Activated CD4-positive, alpha-beta T cell treated with anti-CD3 and anti-CD28 coated beads, Interleukin-2, amount 50 U/mL, for 1 hour (primary cell): ENCODE results near the gene NCBP1.
"Not testable (repeated sequence)": the region's sequence is repeated elsewhere in the genome, so short reads cannot be mapped to it uniquely, and the experiment has no call there.

Experiments used
- DNase-seq: peaks from one replicate; pipeline ENCODE4 v3.0.0-alpha.2; 2020

NCBP1 gene

DNA sequence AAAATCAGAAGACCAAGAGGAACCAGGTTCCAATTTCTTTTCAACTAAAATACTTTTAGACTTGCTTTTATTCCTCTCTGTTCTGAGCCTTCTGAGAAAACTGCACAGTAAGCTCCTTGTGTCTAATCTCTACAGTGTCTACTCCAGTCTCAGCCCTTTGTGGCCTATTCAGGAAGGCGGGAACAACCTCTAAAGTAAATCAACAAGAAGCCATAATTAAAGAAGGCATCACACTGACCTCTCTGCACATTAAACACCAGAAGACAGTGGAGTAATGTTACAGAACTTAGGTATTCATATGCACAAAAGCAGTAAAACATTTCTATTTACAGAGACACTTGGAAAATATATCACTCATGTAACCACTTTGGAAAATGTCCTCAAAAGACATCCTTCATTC, 48.6 kb downstream of the NCBP1 start:
- no peak for DNase-seq

DNA sequence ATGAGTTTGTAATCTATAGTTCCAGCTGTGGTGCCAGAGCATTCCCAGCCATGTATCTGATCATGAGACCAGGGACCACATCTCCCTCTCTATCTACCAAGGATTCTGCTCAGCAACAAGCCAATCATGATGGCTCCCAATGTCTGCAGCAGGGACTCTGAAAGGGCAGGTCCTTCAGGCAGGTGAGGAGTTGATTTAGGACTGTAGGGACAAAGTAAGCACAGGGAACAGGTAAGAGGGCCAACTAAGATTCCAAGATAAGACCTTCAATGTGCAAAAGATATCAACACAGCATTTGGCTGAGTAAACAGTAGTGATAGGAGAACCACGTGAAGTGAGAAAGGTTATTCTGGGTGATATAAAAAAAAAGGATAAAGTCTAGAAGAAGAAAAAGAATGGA, 55.0 kb downstream of the NCBP1 start:
- no peak for DNase-seq

DNA sequence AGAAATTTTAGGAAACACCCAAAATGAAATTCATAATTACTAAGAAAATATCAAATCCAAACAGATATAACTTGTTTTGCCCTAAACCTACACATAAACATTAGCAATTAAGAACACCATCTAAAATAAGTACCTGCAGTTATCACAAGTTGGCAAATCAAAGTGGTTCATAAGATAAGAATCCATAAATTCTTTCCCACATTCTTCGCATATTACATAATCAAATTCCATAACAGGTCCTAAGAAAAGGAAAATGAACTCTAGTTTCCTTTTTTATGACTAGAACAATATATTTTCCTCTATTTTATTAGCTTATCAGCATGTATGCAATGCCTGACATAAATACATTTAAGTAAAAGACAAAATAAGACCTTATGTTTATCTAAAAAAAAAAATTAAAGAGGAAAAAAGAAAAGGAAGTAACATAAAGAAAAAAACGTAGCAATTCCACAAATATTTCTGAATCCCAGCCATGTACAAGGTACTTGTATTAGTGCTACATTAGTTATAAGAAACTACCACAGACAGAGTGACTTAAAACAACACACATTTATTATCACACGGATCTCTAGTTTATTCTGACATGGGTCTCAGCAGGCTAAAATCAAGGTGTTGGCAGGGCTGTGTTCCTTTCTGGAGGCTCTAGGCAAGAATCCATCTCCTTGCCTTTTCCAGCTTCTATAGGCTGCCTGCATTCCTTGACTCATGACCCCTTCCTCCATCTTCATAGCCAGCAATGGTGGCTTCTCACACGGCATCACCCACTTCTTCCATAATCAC, 56.0 kb downstream of the NCBP1 start:
- DNase-seq = no peak

DNA sequence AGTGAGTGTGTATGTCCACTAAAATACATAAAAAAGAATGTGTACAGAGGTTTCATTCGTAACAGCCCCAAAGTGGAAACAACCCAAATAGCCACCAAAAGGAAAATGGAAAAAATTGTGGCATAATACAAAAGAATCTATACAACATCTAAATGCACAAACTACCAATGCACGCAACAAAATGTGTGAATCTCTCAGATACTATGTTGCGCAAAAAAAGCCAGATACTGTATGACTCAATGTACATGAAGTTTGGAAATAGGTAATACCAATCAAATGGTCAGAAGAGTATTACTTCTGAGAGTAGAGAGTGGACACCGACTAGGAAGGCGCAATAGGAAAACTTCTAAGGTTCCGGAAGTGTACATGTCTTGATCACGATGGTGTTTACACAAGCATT, 61.1 kb downstream of the NCBP1 start:
- no peak for DNase-seq

DNA sequence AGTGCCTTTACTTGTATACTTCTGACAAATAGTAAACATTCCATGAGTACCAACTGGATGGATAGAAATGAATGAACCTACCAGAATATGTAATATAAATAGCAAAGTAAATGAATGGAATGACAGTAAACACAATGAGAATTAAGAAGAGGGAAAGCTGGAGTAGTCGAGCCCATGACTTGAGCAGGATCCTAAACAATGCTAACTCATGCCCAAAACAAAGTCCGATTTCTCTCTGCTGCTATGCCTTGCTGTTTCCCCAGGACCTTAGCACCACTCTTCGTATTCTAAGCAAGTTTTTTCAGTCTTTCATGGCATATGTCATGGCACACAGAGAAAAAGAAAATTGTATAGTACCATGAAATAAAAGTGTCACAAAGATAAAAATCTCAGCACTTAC, 61.8 kb downstream of the NCBP1 start:
- no peak for DNase-seq

DNA sequence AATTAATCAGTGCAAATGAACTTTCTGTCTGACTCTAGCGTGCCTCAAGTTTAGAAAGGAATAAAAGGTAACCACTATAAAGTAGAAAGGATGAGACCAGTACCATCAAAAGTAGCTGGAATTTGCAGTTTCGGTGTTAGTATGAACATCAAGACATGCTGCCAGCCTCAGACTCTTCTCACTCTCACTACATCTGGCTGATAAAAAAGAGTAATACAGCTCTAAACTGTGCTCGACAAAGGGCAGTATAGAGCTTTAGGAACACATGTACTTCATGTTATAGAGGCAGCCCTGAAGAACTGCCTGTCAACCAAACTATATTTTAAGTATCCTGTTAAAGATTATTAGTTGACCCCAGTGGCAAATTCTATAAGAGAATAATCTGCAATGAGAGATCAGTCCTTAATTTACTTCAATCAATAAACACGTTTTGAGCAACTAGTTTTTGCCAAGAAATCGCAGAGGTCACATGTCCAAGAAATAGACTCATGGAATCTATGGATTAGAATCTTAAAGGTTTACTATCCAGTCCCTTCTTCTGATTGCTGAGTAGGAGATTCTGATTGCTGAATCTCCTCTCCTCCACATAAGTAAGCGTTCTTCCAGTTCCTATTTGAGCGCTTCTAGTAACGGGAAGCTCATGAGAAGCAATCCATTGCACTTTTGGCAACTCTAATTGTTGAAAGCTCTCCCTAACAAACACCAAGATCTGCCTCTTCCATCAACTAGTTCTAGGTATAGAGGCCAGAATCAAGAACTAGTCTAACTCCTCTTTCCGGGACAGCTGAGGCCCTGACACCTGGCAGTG, 62.6 kb downstream of the NCBP1 start:
- DNase-seq = no peak

DNA sequence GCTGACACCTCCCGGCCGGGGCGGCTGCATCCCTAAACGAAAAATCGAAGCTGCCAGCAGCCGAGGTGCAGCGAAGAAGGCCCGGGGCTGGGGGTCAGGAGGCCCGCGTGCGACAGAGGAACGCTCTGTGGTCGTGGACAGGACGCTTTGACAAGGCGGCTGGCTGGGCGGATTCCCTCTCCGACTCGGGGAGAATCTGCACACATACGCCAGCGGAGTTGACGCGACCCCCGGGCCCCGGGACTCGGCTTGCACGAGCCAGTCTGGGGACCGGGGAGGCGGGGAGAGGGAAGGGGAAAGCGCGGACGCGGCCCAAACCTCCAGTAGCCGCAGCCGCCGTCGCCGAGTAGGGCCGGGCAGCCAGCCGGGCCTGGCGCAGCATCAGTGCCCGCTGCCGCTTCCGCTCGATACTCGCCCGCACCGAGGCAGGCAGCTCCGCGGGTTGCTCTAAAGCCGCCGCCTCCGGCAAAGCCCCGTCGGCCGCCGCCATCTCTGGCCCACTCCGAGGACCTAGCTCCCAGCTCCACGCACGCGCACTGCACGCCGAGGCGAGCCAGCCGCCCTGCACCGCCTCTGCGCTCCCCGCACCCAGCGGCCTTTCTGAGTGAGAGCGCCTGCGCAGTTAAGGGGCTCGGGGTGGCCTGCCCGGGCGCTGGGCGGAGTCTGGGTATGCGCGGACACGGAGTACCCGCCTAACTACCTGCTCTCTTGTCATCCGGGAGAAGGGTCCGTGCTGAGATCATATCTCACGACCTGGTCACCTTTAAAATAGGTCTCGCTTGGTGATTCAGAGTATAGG, 63.4 kb downstream of the NCBP1 start, which contains the start of gene XPA:
Gene XPA (minus strand): TSS at position 538 of the 799 bp plus-strand sequence. CDS start 48 bp downstream, at position 490.
- DNase-seq = peak; percentile 97

DNA sequence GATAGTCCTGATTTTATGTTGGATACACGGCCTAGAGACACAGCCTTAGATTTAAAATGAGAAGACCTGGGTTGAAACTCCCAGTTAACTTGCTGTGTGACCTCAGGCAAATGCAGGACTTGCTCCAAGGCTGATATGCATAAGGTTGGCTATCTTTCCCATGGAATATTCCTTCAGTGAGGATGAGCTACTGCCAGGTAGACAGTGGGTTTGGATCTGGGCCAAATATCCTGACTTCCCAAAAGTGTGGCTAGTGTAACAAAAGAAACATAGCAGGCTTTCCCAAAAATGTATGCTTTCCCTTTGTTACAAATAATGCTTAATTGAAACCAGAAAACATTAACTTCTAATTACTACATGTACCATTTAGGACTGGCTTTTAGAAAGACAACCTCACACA, 64.2 kb downstream of the NCBP1 start:
- no peak for DNase-seq

DNA sequence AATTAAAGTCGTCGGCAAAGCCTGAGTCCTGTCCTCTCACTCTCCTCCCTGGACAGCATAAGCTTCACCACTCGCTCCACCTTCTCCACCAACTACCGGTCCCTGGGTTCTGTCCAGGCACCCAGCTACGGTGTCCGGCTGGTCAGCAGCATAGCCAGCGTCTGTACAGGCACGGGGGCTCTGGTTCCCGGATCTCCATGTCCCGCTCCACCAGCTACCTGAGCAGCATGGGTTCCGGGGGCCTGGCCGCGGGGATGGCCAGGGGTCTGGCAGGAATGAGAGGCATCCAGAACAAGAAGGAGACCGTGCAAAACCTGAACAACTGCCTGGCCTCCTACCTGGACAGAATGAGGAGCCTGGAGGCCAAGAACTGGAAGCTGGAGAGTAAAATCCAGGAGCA, 65.2 kb downstream of the NCBP1 start:
- DNase-seq = no peak

DNA sequence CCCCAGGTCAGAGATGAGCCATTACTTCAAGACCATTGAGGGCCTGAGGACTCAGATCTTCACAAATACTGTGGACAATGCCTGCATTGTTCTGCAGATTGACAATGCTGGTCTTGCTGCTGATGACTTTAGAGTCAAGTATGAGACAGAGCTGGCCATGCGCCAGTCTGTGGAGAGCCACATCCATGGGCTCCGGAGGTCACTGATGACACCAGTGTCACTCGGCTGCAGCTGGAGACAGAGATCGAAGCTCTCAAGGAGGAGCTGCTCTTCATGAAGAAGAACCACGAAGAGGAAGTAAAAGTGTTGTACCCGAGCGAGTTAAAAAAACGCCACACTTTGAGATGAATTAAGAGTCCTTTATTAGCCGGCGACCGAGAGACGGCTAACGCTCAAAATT, 65.7 kb downstream of the NCBP1 start:
- not testable (repeated sequence) for DNase-seq

DNA sequence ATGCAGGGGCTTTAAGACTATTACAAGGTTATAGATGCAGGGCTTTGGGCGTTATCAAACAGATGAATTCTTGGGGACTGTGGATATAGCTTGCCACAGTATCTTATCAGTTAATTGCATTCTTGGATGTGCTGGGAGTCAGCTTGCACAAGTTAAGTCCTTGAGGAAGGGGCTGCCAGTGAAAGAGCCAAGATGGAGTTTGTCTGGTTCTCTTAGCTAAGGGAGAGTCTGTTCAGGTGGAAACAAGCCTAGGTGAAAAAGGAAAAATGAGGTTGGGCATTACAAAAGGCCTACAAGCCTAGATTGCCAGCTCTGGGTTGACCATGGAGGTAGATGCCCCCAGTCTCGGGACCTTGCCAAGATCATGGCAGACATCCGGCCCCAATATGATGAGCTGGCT, 66.2 kb downstream of the NCBP1 start:
- not testable (repeated sequence) for DNase-seq

DNA sequence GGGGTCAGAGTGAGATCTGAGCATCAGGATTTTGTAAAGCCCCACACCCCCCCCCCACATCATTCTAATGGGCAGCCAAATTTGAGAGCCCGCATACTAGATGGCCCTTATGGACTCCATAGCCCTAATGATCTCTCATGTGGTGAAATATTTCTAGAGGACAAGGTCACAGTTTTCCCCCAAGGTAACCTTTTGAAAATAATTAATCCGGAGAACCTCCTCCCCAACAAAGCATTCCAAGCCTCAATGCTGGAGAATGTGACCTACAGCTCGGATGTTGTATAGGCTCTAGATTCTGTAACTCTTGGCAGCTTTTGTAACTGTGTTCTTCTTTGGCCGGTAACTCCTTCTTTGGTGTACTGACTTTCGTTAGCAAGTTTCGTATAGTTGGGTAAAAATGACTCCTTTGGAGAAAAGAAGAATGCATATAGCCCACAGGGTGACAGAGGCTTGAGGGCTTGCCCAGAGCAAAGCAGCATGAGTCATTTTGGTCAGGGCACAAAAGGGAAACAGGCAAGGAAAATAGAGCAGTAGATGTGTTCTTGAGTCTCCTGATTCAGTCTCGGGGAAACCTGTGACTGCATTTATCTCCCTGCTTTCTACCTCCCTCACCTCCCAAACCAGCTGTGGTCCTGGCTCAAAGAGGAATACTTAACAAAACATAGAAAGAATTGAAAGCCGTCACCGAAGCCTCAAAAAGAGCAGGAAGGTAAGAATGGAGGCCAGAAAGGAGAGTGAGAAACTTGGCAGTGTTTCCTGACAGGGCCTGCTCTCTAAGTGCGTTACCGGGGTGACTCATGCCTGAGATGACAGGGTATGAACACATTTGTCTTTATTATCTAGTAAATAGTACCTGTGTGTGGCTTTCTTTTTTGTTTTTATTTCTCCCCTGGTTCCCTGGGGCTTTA, 70.1 kb downstream of the NCBP1 start:
- no peak for DNase-seq

DNA sequence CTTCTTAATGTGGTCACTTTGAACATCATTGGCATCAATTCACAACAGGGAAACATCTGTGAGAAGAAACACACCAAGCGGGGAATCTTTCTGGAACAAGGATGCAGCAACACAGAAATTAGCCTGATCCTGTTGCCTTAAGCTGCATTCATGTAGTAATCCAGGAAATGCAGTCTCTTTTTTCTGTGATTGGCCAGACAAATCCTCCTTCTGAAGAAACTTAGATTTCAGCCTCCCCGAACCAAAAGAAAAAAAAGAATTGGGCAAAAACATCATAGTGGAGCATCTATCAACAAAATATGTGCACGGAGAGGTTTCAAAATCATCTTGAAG, 70.7 kb downstream of the NCBP1 start:
- DNase-seq = no peak

DNA sequence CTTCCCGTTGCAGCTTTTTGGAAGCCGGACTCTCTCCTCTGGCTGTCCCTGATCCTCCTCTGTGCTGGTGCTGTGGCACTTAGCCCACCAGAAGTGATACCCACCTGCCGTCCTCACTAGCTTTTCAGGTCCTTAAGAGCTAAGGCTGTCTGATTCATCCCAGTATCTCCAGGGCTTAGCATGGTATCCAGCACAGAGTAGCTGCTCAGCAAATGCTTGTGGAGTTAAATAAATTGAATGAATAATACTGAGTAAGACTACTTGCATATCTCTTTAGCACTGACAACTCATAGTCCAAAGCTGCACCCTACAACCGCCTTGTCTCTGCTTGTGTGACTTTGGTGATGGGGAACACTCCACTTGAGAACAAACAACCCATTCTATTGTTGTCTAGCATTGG, 71.2 kb downstream of the NCBP1 start:
- no peak for DNase-seq

DNA sequence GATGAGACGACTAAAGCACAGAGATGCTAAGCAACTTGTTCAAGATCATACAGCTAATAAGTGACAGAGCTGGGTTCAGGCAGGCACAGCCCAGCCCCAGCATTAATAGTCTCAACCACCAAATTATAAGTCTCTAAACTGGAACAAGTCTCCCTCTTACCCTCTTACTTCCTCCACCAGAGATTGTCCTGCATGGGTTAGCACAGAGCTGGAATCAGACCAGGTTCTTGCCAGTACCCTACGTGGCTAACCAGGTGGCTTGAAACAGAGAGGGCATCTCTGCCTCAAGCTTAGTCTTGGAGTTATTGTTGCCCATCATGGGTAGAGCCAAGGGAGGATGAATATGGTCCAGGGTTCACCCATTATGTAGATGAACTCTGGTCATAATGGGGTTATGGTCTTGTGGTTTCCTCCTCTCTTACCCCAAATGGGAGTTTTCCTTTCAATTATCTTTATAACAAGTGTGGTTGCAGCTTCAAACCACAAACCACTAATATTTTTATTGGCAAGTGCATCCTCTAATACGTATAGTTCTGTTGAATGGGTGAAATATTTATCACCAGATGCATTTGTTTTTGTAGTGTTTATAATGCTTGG, 71.8 kb downstream of the NCBP1 start:
- DNase-seq = no peak

DNA sequence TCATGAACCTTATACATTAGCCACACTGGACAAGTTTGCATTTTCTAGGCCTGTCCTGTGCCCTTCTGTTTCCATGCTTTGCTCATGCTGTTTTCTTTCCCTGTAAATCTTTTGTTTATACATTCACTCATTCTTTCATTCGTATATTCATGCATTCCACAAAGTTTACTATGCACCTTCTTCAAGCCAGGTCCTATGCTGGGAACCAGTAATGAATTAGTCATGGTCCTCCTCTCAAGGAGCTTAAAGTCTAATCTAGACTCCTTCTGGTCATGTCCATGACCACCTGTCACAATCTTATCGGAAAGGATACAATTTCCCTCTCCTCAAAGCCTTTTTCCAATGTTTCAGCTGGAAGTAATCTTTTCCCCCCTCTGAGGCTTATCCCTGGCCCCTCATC, 72.6 kb downstream of the NCBP1 start:
- no peak for DNase-seq

DNA sequence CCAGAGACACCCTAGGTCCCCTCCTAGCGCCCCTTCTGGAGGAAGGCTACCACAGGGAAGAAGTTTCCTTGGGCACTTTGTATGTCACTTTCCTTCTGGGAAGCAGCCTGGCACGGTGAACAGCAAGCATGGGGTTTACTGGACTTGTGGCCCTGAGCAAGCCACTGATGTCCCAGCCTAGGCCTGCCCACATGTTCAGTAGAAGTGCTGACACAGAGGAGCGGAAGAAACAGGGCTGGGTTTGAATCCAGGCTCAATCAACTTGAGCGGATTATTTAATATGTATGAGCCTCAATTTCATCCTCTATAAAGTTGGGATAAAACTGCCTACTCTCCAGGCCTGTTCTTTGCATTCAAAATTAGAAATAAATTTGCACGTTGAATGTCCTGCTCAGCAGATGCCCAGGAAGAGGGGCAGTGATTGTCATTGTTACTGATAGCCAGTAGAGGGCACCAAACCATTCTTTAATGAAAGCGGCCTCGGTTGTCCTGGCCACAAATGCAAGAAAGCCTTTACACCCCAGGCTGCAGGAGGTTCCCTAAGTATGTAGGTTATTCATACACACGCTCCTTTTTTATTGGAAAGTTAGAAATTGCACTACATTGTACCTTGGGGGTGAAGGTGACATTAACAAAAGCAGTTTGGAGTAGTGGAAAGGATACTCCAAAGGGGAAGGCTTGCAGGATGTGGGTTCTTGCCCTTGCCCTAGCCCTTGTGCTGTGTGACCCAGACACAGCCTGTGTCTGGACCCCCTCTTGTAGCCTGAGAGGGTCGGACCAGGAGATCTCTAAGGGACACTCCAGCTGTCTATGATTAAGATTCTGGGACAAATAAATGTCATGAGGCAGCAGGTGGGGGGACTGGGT, 77.0 kb downstream of the NCBP1 start:
- DNase-seq = peak; percentile 30

DNA sequence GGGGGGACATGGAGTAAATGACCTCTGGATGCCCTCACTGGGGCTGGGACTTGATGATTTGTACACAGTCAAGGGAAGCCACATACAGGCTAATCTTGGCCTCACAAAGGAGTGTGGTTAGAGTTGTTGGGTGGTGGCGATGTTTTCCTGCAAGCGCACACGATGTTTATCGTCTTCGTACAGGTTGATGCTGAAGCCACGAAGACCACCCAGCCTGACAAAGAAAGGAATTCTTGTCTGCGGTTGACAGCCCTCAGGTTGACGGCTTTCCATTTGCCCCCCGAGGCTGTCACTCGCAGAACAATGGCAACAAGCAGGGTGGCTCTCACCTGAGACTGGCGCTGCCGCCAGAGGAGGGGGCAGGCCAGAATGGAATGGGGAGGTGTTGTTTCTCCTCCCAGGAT, 77.6 kb downstream of the NCBP1 start:
- DNase-seq = no peak

DNA sequence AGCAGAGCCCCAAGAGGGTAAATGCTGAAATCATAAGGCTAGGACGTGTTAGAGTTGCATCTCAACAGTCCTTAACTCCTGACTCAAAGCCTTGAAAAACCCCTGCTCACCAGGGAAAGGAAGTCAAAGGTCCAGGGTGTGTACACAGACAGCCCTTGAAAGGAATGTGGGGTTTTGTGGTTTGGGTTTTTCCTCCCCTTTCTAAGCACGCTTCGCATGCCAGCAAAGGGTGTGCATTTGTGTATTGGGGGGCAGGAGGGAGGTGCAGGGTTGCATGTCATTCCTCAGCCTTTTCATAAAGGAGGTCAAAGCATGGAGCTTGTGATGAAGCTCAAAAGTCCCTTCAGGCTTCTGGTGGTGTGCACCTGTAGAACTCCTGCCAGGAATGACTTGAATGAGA, 80.8 kb downstream of the NCBP1 start:
- no peak for DNase-seq

DNA sequence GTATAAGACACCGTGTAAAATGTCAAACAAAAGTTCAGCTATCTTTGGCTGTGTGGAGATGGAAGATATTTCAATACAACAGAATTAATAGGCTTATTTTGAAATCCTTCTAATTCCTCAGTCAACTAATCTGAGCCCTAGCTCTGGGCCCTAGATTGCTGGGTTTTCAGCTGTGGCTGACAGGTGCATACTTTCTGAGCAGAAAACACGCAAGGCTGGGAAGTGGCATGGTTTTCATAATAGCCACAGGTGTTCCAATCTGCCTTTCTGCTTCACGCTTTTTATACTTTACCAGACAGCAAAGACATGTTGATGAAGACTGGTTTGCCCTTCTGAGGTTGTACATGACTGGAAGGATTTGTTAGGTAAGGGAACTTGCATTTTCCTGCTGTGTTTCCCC, 84.2 kb downstream of the NCBP1 start:
- DNase-seq = no peak

DNA sequence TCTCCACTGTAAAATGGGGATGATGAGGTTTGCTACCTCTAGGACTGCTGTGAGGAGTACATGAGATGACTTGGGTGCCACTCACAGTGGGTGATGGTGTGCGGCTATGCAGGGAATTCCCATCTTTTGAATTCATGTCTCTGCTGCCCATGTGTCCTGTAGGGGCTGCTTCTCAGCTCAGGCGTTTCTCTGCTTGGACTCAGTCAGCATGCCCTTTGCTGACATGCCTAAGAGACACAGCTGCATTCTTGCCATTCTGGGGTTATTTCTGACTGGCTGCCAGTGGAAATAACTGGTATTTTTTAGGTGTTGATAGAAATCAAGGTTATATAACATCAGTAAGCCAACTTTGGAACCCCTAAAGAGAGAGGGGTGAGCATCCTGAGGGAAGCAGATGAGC, 87.8 kb downstream of the NCBP1 start:
- DNase-seq = no peak
